ENCODE results near the gene BICC1. TPM values are rescaled to one million over a fixed set of nuclear protein-coding genes. Genes with fewer than 3 reads are reported as not detected.

The BICC1 gene
- total and polyA plus RNA-seq, 4 donors: 0.82 to 6.1 (median 4.5) TPM

DNA sequence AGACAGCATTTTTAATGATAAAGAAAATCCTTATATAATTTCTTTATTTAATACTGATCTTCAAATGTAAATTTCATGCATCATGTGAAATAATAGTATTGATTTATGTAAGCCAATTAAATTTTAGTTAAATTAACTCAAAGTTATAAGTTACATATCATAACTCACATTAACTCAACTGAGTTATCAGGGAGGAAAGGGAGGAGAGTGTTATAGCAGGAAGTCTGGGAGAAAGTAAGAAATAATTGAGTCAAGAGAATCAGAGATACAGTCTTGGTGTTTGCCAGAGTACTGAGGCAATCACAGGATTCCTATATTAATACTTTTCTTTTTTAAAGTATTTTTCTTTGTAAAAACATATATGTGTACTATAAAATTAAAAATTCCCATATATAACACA, 4.0 kb downstream of the BICC1 start (continued):
- TF ChIP-seq, protein P1, sequence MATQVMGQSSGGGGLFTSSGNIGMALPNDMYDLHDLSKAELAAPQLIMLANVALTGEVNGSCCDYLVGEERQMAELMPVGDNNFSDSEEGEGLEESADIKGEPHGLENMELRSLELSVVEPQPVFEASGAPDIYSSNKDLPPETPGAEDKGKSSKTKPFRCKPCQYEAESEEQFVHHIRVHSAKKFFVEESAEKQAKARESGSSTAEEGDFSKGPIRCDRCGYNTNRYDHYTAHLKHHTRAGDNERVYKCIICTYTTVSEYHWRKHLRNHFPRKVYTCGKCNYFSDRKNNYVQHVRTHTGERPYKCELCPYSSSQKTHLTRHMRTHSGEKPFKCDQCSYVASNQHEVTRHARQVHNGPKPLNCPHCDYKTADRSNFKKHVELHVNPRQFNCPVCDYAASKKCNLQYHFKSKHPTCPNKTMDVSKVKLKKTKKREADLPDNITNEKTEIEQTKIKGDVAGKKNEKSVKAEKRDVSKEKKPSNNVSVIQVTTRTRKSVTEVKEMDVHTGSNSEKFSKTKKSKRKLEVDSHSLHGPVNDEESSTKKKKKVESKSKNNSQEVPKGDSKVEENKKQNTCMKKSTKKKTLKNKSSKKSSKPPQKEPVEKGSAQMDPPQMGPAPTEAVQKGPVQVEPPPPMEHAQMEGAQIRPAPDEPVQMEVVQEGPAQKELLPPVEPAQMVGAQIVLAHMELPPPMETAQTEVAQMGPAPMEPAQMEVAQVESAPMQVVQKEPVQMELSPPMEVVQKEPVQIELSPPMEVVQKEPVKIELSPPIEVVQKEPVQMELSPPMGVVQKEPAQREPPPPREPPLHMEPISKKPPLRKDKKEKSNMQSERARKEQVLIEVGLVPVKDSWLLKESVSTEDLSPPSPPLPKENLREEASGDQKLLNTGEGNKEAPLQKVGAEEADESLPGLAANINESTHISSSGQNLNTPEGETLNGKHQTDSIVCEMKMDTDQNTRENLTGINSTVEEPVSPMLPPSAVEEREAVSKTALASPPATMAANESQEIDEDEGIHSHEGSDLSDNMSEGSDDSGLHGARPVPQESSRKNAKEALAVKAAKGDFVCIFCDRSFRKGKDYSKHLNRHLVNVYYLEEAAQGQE (IDR thresholded peaks at IDR 0.05): no peak
- TF ChIP-seq, protein P2, sequence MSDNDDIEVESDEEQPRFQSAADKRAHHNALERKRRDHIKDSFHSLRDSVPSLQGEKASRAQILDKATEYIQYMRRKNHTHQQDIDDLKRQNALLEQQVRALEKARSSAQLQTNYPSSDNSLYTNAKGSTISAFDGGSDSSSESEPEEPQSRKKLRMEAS (IDR thresholded peaks at IDR 0.05): no peak
- TF ChIP-seq NR2F2 (IDR thresholded peaks at IDR 0.05) (no peak), FOXA2 (IDR thresholded peaks at IDR 0.05) (no peak), HNF4G (IDR thresholded peaks at IDR 0.05) (no peak)

DNA sequence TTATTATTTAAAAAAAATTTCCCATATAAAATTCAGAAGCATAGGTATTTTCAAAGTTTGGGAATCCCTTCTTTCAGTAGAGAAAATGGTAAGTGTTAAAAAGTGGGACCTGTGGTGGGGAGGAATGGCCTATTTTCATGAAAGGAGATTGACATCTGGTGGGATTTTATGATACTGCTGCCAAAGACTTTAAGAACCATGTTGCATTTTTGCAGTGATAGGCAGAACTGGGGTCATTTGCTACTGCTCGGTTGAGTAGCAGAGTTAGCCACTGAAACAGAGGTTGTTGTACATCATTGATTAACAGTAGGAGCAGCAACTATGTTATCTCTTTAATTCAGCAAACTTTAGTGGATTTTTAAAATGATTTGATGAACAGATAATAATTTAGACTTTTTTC, 4.4 kb downstream of the BICC1 start:
- Histone ChIP-seq H3K4me1 (ENCODE audit: control insufficient read depth in 4 of 4, insufficient read depth in 4 of 4, low read length in 3 of 4) (peaks cover 10 to 20% (median 17%) of the 10 kb centered on the region in 4 donors), H3K27me3 (ENCODE audit: control insufficient read depth in 4 of 4, insufficient read depth in 4 of 4, low read length in 3 of 4) (peaks cover 0 to 12% (median 2%) of the 10 kb centered on the region in 4 donors), H3K27ac (ENCODE audit: low read depth in 1 of 2, low read length in 2 of 2) (no peak overlapping the region), H3K4me3 (ENCODE audit: low read depth in 1 of 3, low read length in 3 of 3) (no peak overlapping the region), H3K9ac (ENCODE audit: low read depth in 1 of 2, low read length in 2 of 2) (no peak overlapping the region), H3K36me3 (ENCODE audit: control insufficient read depth in 4 of 4, insufficient read depth in 3 of 4, low read depth in 1 of 4, low read length in 3 of 4) (no peaks in the 10 kb centered on the region), H3K9me3 (ENCODE audit: control insufficient read depth in 4 of 4, low read length in 3 of 4) (no peaks in the 10 kb centered on the region)
- 43% methylated on average over 1 of the region's 1 CpG for WGBS
- TF ChIP-seq, protein P3, sequence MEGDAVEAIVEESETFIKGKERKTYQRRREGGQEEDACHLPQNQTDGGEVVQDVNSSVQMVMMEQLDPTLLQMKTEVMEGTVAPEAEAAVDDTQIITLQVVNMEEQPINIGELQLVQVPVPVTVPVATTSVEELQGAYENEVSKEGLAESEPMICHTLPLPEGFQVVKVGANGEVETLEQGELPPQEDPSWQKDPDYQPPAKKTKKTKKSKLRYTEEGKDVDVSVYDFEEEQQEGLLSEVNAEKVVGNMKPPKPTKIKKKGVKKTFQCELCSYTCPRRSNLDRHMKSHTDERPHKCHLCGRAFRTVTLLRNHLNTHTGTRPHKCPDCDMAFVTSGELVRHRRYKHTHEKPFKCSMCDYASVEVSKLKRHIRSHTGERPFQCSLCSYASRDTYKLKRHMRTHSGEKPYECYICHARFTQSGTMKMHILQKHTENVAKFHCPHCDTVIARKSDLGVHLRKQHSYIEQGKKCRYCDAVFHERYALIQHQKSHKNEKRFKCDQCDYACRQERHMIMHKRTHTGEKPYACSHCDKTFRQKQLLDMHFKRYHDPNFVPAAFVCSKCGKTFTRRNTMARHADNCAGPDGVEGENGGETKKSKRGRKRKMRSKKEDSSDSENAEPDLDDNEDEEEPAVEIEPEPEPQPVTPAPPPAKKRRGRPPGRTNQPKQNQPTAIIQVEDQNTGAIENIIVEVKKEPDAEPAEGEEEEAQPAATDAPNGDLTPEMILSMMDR (IDR thresholded peaks at IDR 0.05; ENCODE audit: low read depth, low read length, missing input control): no peak
- TF ChIP-seq SP1 (IDR thresholded peaks at IDR 0.05) (no peak), YY1 (IDR thresholded peaks at IDR 0.05) (no peak), FOXA2 (IDR thresholded peaks at IDR 0.05) (no peak), NR2F2 (IDR thresholded peaks at IDR 0.05) (no peak), TAF1 (conservative IDR thresholded peaks at IDR 0.05) (no peak), JUND (IDR thresholded peaks at IDR 0.05) (no peak)
- TF ChIP-seq, protein P4, sequence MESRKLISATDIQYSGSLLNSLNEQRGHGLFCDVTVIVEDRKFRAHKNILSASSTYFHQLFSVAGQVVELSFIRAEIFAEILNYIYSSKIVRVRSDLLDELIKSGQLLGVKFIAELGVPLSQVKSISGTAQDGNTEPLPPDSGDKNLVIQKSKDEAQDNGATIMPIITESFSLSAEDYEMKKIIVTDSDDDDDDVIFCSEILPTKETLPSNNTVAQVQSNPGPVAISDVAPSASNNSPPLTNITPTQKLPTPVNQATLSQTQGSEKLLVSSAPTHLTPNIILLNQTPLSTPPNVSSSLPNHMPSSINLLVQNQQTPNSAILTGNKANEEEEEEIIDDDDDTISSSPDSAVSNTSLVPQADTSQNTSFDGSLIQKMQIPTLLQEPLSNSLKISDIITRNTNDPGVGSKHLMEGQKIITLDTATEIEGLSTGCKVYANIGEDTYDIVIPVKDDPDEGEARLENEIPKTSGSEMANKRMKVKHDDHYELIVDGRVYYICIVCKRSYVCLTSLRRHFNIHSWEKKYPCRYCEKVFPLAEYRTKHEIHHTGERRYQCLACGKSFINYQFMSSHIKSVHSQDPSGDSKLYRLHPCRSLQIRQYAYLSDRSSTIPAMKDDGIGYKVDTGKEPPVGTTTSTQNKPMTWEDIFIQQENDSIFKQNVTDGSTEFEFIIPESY (IDR thresholded peaks at IDR 0.05): no peak
- no peak for DNase-seq (ENCODE audit: low spot score)

DNA sequence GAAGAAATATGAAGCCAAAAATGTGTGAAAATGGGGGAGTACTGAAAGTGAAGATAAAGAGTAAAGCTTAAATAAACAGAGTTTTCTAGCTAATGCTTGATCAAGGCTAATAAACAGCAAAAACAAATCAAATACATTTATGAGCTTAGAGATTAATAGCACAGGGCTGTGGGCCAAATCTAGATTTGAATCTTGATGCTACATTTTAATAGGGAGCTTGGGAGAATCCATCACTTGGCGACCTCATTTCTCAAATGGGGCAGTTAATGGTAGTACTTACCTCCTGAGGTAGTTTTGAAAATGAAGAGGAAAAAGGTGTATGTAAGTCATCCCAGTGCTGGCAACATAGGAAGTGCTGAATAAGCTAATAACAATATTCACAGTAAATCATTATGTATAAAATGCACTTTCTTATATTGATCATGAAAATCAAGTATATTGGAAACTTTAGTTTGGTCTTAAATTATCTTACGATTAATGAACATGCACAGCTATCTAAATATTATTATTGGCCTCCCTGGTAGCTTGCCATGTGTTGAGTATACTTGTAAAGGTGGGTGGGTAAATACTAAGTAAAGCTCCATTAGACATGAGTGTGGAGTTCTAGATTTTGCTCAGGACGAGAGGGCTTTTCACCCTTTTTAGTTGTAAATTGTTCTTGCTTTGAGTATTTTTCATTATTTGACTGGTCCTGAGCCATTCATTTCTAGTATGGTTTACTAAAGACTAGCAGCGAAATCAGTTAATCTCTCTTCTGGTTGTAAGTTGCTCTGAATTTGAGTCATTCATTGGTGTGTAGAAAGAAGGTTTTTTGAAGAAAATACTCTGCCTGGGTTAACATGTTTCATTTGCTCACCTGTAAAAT, 5.1 kb downstream of the BICC1 start:
- Histone ChIP-seq H3K9ac (ENCODE audit: low read depth in 1 of 2, low read length in 2 of 2) (no peak overlapping the region), H3K4me1 (ENCODE audit: control insufficient read depth in 4 of 4, insufficient read depth in 4 of 4, low read length in 3 of 4) (peaks cover 8 to 14% (median 12%) of the 10 kb centered on the region in 4 donors), H3K27me3 (ENCODE audit: control insufficient read depth in 4 of 4, insufficient read depth in 4 of 4, low read length in 3 of 4) (peaks cover 0 to 12% (median 1%) of the 10 kb centered on the region in 4 donors), H3K27ac (ENCODE audit: low read depth in 1 of 2, low read length in 2 of 2) (no peak overlapping the region), H3K4me3 (ENCODE audit: low read depth in 1 of 3, low read length in 3 of 3) (no peak overlapping the region), H3K36me3 (ENCODE audit: control insufficient read depth in 4 of 4, insufficient read depth in 3 of 4, low read depth in 1 of 4, low read length in 3 of 4) (no peaks in the 10 kb centered on the region), H3K9me3 (ENCODE audit: control insufficient read depth in 4 of 4, low read length in 3 of 4) (no peaks in the 10 kb centered on the region)
- DNase-seq (ENCODE audit: low spot score): no peak
- 73% methylated on average over 4 of the region's 4 CpGs for whole genome bisulfite sequencing
- TF ChIP-seq, protein P5, sequence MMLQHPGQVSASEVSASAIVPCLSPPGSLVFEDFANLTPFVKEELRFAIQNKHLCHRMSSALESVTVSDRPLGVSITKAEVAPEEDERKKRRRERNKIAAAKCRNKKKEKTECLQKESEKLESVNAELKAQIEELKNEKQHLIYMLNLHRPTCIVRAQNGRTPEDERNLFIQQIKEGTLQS (IDR thresholded peaks at IDR 0.05): no peak
- TF ChIP-seq EGR1 (IDR thresholded peaks at IDR 0.05; ENCODE audit: low read depth in 2 of 2) (no peak), HNF4G (IDR thresholded peaks at IDR 0.05) (no peak), YY1 (IDR thresholded peaks at IDR 0.05) (no peak), RXRA (IDR thresholded peaks at IDR 0.05) (no peak), SP1 (IDR thresholded peaks at IDR 0.05) (no peak)
- TF ChIP-seq, protein P1 (IDR thresholded peaks at IDR 0.05): no peak
- TF ChIP-seq, protein P3 (IDR thresholded peaks at IDR 0.05; ENCODE audit: low read depth, low read length, missing input control): no peak

Measured in liver (tissue), 9 donors.